Neural progenitor cell (in vitro differentiated cells): Measurements from ENCODE around the gene MGRN1. TPM values are rescaled to one million over a fixed set of nuclear protein-coding genes. Genes with fewer than 3 reads are reported as not detected.

Source experiments
- DNase-seq: peaks from one replicate; pipeline ENCODE4 v3.0.0-alpha.2; 2016; ENCODE audit warnings: low spot score
- H2AFZ ChIP-seq: fragments of 200-600 bp; sonication (generic); replicated peaks from 2 replicates; pipeline ENCODE4 v1.6.1; 2016; ENCODE audit warnings: antibody characterized with exemption
- H3F3A ChIP-seq: fragments of 200-600 bp; sonication (generic); 2 replicates; pipeline ENCODE4 v1.6.1; 2016; ENCODE audit warnings: antibody characterized with exemption, low read depth
- H3K27ac ChIP-seq: fragments of 200-600 bp; sonication (generic); 2 replicates; pipeline ENCODE4 v1.5.1; 2016; ENCODE audit warnings: mild to moderate bottlenecking
- H3K27me3 ChIP-seq: fragments of 200-600 bp; sonication (generic); 2 replicates; pipeline ENCODE4 v1.6.1; 2016; ENCODE audit warnings: mild to moderate bottlenecking, moderate library complexity
- H3K36me3 ChIP-seq: fragments of 200-600 bp; sonication (generic); 2 replicates; pipeline ENCODE4 v1.5.1; 2016
- H3K4me1 ChIP-seq: fragments of 200-600 bp; sonication (generic); 2 replicates; pipeline ENCODE4 v1.6.1; 2016; ENCODE audit warnings: mixed run types
- H3K4me2 ChIP-seq: fragments of 200-600 bp; sonication (generic); 2 replicates; pipeline ENCODE4 v1.6.1; 2016
- H3K4me3 ChIP-seq: fragments of 200-600 bp; sonication (generic); 2 replicates; pipeline ENCODE4 v1.5.1; 2016
- H3K79me2 ChIP-seq: fragments of 200-600 bp; sonication (generic); 2 replicates; pipeline ENCODE4 v1.6.1; 2016; ENCODE audit warnings: low read depth
- H3K9ac ChIP-seq: fragments of 200-600 bp; sonication (generic); 2 replicates; pipeline ENCODE4 v1.6.1; 2016
- H3K9me3 ChIP-seq: fragments of 200-600 bp; sonication (generic); 2 replicates; pipeline ENCODE4 v1.5.1; 2016; ENCODE audit warnings: low read depth
- H4K20me1 ChIP-seq: fragments of 200-600 bp; sonication (generic); 2 replicates; pipeline ENCODE4 v1.6.1; 2016; ENCODE audit warnings: low read depth
- H3K27ac Mint-ChIP-seq: 3 replicates; pipeline ENCODE4 v1.8.0; 2021; ENCODE audit warnings: mixed read lengths
- H3K27me3 Mint-ChIP-seq: 2 replicates; pipeline ENCODE4 v1.8.0; 2022; ENCODE audit warnings: low read depth, mild to moderate bottlenecking, inconsistent platforms, moderate library complexity, mixed read lengths; ENCODE audit not compliant: insufficient read depth
- H3K36me3 Mint-ChIP-seq: 3 replicates; pipeline ENCODE4 v1.8.0; 2021; ENCODE audit warnings: mixed read lengths
- H3K4me1 Mint-ChIP-seq: 3 replicates; pipeline ENCODE4 v1.8.0; 2021; ENCODE audit warnings: mixed read lengths
- H3K4me3 Mint-ChIP-seq: 3 replicates; pipeline ENCODE4 v1.8.0; 2021; ENCODE audit warnings: mild to moderate bottlenecking, moderate library complexity, mixed read lengths
- H3K9me3 Mint-ChIP-seq: 3 replicates; pipeline ENCODE4 v1.8.0; 2020; ENCODE audit warnings: mixed read lengths
- EZH2 ChIP-seq: fragments of 200-600 bp; sonication (generic); IDR thresholded peaks from 2 replicates; pipeline ENCODE4 v1.6.1; 2017; ENCODE audit warnings: antibody characterized with exemption, mild to moderate bottlenecking, moderate library complexity
- EZH2phosphoT487 ChIP-seq: fragments of 200-600 bp; sonication (generic); IDR thresholded peaks from 2 replicates; pipeline ENCODE4 v1.6.1; 2017; ENCODE audit warnings: antibody characterized with exemption
- total RNA-seq: library from RNA; depleted of rRNA; stranded (reverse); fragments of >200 nt; gene quantifications from 2 replicates; pipeline ENCODE4 v1.2.3, GENCODE V29; 2015; ENCODE audit warnings: low replicate concordance
- TF ChIP-seq, protein P1 (sequence below): fragments of 200-600 bp; sonication (generic); IDR thresholded peaks from 2 replicates; pipeline ENCODE4 v1.5.1; 2017; ENCODE audit warnings: antibody characterized with exemption, mild to moderate bottlenecking

Gene MGRN1
- total RNA-seq, 1 donor from 2014 or later = 17.5 TPM

- peaks cover 4% of the 10 kb centered on the region for H3K27me3 Mint-ChIP-seq
- no peak for DNase-seq
- H3K9me3 Mint-ChIP-seq = no peaks in the 10 kb centered on the region
- H3K4me3 ChIP-seq = no peak overlapping the region
- H3K9ac ChIP-seq = no peak overlapping the region
- H3K4me1 ChIP-seq = no peaks in the 10 kb centered on the region
- H3K4me3 Mint-ChIP-seq = no peak overlapping the region
- H3K27ac Mint-ChIP-seq = no peak overlapping the region
- H3F3A ChIP-seq = peaks cover 9% of the 10 kb centered on the region
- H3K27me3 ChIP-seq = no peaks in the 10 kb centered on the region
- peaks cover 4% of the 10 kb centered on the region for H4K20me1 ChIP-seq
- H3K79me2 ChIP-seq = peaks cover 5% of the 10 kb centered on the region
- no peak overlapping the region for H3K4me2 ChIP-seq
- H3K36me3 ChIP-seq = no peaks in the 10 kb centered on the region
- TF ChIP-seq EZH2phosphoT487 = no peak
- no peak overlapping the region for H3K27ac ChIP-seq
- H2AFZ ChIP-seq = no peak overlapping the region
- H3K36me3 Mint-ChIP-seq = peaks cover 4% of the 10 kb centered on the region
- H3K9me3 ChIP-seq = no peaks in the 10 kb centered on the region
- H3K4me1 Mint-ChIP-seq = no peaks in the 10 kb centered on the region
These were observed 64.6 kb downstream of the MGRN1 start for GRCh38 chr16:4689091-4689671.

- Histone ChIP-seq H3F3A (peaks cover 13% of the 10 kb centered on the region), H2AFZ (no peak overlapping the region), H3K4me2 (no peak overlapping the region), H3K9me3 (no peaks in the 10 kb centered on the region), H3K9ac (no peak overlapping the region), H3K79me2 (peaks cover 13% of the 10 kb centered on the region), H3K27ac (no peak overlapping the region), H3K4me1 (no peaks in the 10 kb centered on the region), H4K20me1 (peaks cover 13% of the 10 kb centered on the region), H3K36me3 (no peaks in the 10 kb centered on the region), H3K27me3 (no peaks in the 10 kb centered on the region), H3K4me3 (no peak overlapping the region)
- Mint-ChIP-seq H3K4me1 (no peaks in the 10 kb centered on the region), H3K27ac (peak overlapping the region; percentile 81), H3K36me3 (peaks cover under 1% of the 10 kb centered on the region), H3K9me3 (no peaks in the 10 kb centered on the region), H3K27me3 (peaks cover 3% of the 10 kb centered on the region), H3K4me3 (no peak overlapping the region)
- no peak for DNase-seq
- TF ChIP-seq, protein P1, sequence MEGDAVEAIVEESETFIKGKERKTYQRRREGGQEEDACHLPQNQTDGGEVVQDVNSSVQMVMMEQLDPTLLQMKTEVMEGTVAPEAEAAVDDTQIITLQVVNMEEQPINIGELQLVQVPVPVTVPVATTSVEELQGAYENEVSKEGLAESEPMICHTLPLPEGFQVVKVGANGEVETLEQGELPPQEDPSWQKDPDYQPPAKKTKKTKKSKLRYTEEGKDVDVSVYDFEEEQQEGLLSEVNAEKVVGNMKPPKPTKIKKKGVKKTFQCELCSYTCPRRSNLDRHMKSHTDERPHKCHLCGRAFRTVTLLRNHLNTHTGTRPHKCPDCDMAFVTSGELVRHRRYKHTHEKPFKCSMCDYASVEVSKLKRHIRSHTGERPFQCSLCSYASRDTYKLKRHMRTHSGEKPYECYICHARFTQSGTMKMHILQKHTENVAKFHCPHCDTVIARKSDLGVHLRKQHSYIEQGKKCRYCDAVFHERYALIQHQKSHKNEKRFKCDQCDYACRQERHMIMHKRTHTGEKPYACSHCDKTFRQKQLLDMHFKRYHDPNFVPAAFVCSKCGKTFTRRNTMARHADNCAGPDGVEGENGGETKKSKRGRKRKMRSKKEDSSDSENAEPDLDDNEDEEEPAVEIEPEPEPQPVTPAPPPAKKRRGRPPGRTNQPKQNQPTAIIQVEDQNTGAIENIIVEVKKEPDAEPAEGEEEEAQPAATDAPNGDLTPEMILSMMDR = no peak
- TF ChIP-seq EZH2phosphoT487 = no peak
- TF ChIP-seq EZH2 = no peak
These were observed 65.5 kb downstream of the MGRN1 start for GRCh38 chr16:4689864-4690704.

DNA sequence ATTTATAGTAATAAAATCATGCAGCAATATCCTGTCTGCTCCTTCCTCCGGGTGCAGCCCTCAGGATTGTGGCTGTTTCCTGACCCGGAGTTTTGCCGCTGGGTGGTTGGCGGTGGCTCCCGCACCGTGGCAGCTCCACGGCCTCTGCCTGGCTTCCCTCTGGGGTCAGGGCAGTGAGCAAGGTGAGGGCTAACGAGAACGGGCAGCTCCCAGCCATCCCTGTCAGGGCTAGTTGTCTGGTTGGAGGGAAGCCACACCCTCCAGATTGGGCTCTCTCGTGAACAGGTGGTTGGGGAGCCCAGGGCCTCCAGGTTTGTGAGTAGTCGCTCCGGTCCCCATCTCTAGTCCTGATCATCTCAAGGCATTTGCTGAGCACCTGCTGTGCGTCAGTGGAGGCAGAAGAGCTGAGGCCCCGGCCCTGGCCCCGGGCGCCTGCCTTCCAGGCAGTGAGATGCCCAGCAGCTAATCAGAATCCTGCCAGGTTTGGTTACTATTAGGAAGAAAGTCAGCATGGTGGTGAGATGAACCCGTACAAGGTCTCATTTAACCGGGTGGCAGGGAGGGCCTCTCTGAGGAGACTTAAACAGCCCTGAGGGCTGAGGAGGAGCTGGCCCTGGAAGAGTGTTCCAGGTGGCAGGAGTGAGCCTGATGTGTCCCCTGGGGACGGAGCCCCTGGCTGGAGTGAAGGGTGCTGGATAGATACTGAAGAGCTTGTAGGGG, 66.5 kb downstream of the MGRN1 start:
- Histone ChIP-seq H3K9ac (no peak overlapping the region), H3K4me2 (no peak overlapping the region), H3K79me2 (peaks cover 13% of the 10 kb centered on the region), H4K20me1 (peaks cover 17% of the 10 kb centered on the region), H3K4me1 (no peaks in the 10 kb centered on the region), H3K4me3 (no peak overlapping the region), H3K27ac (no peak overlapping the region), H3K36me3 (no peaks in the 10 kb centered on the region), H3K9me3 (no peaks in the 10 kb centered on the region), H2AFZ (no peak overlapping the region), H3K27me3 (no peaks in the 10 kb centered on the region), H3F3A (peaks cover 19% of the 10 kb centered on the region)
- no peaks in the 10 kb centered on the region for H3K9me3 Mint-ChIP-seq
- peak overlapping the region; percentile 60 for H3K27ac Mint-ChIP-seq
- H3K4me3 Mint-ChIP-seq = peak overlapping the region; percentile 59
- no peak for TF ChIP-seq EZH2phosphoT487
- no peak for DNase-seq
- peaks cover 7% of the 10 kb centered on the region for H3K27me3 Mint-ChIP-seq
- H3K36me3 Mint-ChIP-seq = no peaks in the 10 kb centered on the region
- no peaks in the 10 kb centered on the region for H3K4me1 Mint-ChIP-seq

DNA sequence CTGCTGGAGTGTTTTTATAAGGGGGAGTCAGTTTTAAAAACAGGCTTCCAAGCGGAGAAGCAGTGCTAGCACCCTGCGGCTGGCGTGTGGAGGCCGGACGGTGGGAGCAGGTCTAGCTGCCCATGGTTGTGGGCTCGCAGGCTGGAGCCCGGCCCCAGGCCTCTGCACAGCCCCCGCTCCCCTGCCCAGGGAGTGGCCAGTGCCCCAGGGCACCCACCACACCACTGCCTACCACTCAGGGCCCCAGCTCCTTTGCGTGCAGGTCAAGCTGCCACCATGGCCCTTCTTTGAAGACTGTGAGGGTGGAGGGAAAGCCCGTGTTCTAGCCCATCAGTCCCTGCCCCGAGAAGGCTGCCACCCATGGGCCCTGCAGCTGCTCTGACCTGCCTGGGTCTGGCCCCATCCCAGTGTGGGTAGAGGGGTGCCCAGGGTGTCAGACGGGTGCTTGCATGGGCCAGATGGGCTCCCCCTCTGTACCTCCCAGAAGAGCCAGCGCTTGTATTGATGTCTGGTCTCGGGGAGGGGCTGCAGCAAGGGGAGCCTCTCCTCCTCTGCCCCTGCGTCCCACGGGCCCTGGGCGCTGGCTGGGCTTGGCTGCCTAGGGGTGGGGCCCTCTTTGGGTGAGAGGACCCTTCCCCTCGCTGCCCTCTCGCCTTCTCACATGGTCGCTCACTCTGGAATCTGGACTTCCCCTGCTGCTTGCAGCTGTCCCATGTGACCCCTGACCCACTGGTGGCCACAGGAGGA, 67.2 kb downstream of the MGRN1 start:
- Mint-ChIP-seq H3K27me3 (peaks cover 7% of the 10 kb centered on the region), H3K36me3 (no peaks in the 10 kb centered on the region), H3K27ac (peak overlapping the region; percentile 60), H3K4me1 (no peaks in the 10 kb centered on the region), H3K9me3 (no peaks in the 10 kb centered on the region), H3K4me3 (peak overlapping the region; percentile 59)
- Histone ChIP-seq H3K27ac (no peak overlapping the region), H3K9ac (no peak overlapping the region), H3K79me2 (peaks cover 13% of the 10 kb centered on the region), H2AFZ (no peak overlapping the region), H3F3A (peaks cover 19% of the 10 kb centered on the region), H3K9me3 (no peaks in the 10 kb centered on the region), H3K4me1 (no peaks in the 10 kb centered on the region), H3K36me3 (no peaks in the 10 kb centered on the region), H3K27me3 (no peaks in the 10 kb centered on the region), H3K4me2 (no peak overlapping the region), H4K20me1 (peaks cover 17% of the 10 kb centered on the region), H3K4me3 (no peak overlapping the region)
- TF ChIP-seq EZH2 = no peak
- TF ChIP-seq, protein P1 = no peak
- DNase-seq = no peak
